ENCODE measurements around the gene TBC1D22A.

GRCh38 chr22:47142427-47143046 is 380.1 kb downstream of the TBC1D22A start:
- TF ChIP-seq CTCF (conservative IDR thresholded peaks at IDR 0.05; ENCODE audit: low read depth, low read length), result no peak
- no peak for TF ChIP-seq EZH2phosphoT487 (IDR thresholded peaks at IDR 0.05; ENCODE audit: borderline replicate concordance, low read length)
- TF ChIP-seq EZH2 (IDR thresholded peaks at IDR 0.05; ENCODE audit: low read length, unreplicated experiment), result no peak

Data from PC-3 (cell line).